ENCODE data around the gene ADAMTS10. TPM values are rescaled to one million over a fixed set of nuclear protein-coding genes. Genes with fewer than 3 reads are reported as not detected.
"Not testable (repeated sequence)": the region's sequence is repeated elsewhere in the genome, so short reads cannot be mapped to it uniquely, and the experiment has no call there.

ADAMTS10 gene
- total RNA-seq, 4 donors from 2014 or later, result 15.7 to 45.3 (median 22.8) TPM

- peak; percentile 42 for ATAC-seq
- peaks cover 52% of the 10 kb centered on the region for H3K27me3 ChIP-seq
Observed at GRCh38 chr19:8578642-8579265, 31.8 kb downstream of the ADAMTS10 start.

DNA sequence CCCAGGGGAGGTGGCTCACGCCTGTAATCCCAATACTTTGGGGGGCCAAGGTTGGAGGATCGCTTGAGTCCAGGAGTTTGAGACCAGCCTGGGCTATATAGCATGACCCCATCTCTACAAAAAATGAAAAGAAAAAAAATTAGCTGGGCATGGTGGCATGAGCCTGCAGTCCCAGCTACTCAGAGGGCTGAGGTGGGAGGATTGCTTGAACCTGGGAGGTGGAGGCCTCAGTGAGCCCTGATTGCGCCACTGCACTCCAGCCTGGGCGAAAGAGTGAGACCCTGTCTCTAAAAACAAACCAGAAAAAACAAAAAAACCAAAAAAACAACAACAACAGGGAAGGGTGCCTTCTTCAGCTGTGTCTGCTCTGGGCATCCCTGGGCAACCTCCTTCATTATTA lies 32.8 kb downstream of the ADAMTS10 start:
- Histone ChIP-seq H3K36me3 (peaks cover 0 to 7% of the 10 kb centered on the region in 2 donors), H3K4me3 (no peak overlapping the region), H3K27ac (no peak overlapping the region), H3K4me1 (peaks cover 0 to 28% (median 3%) of the 10 kb centered on the region in 3 donors), H3K27me3 (peaks cover 52% of the 10 kb centered on the region), H3K9me3 (no peaks in the 10 kb centered on the region)
- WGBS, 2 donors (ENCODE audit: low coverage in 1 of 2), result 86 to 100% methylated on average over 1 to 2 of the region's 4 CpGs
- no peak for ATAC-seq
- TF ChIP-seq POLR2A (IDR thresholded peaks at IDR 0.05) (no peak), EP300 (IDR thresholded peaks at IDR 0.05) (no peak), POLR2AphosphoS5 (IDR thresholded peaks at IDR 0.05) (no peak)

More at GRCh38 chr19:8578642-8579265, 31.8 kb downstream of the ADAMTS10 start:
- peaks cover 0 to 17% of the 10 kb centered on the region in 2 donors for H3K36me3 ChIP-seq
- WGBS, 2 donors (ENCODE audit: low coverage in 1 of 2), result 34 to 35% methylated on average over 3 to 9 of the region's 17 CpGs
- H3K27ac ChIP-seq, result no peak overlapping the region
- no peak overlapping the region for H3K4me3 ChIP-seq
- H3K4me1 ChIP-seq, result peaks cover 0 to 28% (median 3%) of the 10 kb centered on the region in 3 donors
- H3K9me3 ChIP-seq, result no peaks in the 10 kb centered on the region
- TF ChIP-seq POLR2AphosphoS5 (IDR thresholded peaks at IDR 0.05) (no peak), EP300 (IDR thresholded peaks at IDR 0.05) (no peak), POLR2A (IDR thresholded peaks at IDR 0.05) (no peak)
- TF ChIP-seq, protein P1, sequence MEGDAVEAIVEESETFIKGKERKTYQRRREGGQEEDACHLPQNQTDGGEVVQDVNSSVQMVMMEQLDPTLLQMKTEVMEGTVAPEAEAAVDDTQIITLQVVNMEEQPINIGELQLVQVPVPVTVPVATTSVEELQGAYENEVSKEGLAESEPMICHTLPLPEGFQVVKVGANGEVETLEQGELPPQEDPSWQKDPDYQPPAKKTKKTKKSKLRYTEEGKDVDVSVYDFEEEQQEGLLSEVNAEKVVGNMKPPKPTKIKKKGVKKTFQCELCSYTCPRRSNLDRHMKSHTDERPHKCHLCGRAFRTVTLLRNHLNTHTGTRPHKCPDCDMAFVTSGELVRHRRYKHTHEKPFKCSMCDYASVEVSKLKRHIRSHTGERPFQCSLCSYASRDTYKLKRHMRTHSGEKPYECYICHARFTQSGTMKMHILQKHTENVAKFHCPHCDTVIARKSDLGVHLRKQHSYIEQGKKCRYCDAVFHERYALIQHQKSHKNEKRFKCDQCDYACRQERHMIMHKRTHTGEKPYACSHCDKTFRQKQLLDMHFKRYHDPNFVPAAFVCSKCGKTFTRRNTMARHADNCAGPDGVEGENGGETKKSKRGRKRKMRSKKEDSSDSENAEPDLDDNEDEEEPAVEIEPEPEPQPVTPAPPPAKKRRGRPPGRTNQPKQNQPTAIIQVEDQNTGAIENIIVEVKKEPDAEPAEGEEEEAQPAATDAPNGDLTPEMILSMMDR (IDR thresholded peaks at IDR 0.05), result peak in 3 of 4 experiments; percentile 73 to 93 (median 80)

DNA sequence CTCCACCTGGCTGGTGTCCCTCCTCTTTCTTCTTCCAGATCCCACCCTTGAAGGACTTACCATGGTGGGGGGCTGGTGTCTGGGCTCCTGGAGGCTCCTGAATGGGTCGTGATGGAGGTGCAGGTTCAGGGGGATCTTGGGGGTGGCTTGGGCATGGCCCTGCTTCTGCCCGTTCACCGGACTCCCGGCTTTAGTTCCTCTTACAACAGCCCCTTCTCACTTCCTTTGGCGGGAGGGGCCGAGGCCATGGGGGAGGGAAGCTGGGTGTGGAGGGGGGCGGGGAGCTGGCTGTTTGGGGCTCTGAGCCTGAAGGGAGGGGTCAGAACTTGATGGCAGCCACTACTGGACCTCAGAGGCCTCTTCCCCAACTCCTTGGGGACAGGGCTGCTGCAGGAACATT lies 33.3 kb downstream of the ADAMTS10 start, which contains the start of gene MYO1F:
TSS of gene MYO1F (minus strand) at position 196 of the 400 bp plus-strand sequence. CDS start at position 63, 133 bp downstream.
- no CpG with 5 or more reads among the region's 7 CpGs for WGBS, 2 donors (ENCODE audit: low coverage in 1 of 2)
- Histone ChIP-seq H3K4me1 (peaks cover 0 to 28% (median 3%) of the 10 kb centered on the region in 3 donors), H3K9me3 (no peaks in the 10 kb centered on the region), H3K36me3 (peaks cover 0 to 2% of the 10 kb centered on the region in 2 donors), H3K27ac (peak within 1 kb of the TSS in 2 of 4 donors; percentile 43 to 47), H3K27me3 (peaks cover 52% of the 10 kb centered on the region), H3K4me3 (peak within 1 kb of the TSS; percentile 1 to 43)
- peak; percentile 52 for ATAC-seq
- no peak for TF ChIP-seq EP300 (IDR thresholded peaks at IDR 0.05)
- TF ChIP-seq POLR2A (IDR thresholded peaks at IDR 0.05), result no peak
- no peak for TF ChIP-seq POLR2AphosphoS5 (IDR thresholded peaks at IDR 0.05)
- TF ChIP-seq, protein P1 (IDR thresholded peaks at IDR 0.05), result no peak

GRCh38 chr19:8576273-8576993 lies 34.1 kb downstream of the ADAMTS10 start:
- peak overlapping the region; percentile 1 to 43 for H3K4me3 ChIP-seq
- 80 to 83% methylated on average over 2 to 12 of the region's 19 CpGs for WGBS, 2 donors (ENCODE audit: low coverage in 1 of 2)
- H3K27ac ChIP-seq, result peak overlapping the region in 1 of 4 donors; percentile 47
- H3K4me1 ChIP-seq, result peaks cover 0 to 28% (median 3%) of the 10 kb centered on the region in 3 donors
- H3K36me3 ChIP-seq, result no peaks in the 10 kb centered on the region
- no peak for ATAC-seq
- H3K9me3 ChIP-seq, result no peaks in the 10 kb centered on the region
- TF ChIP-seq EP300 (IDR thresholded peaks at IDR 0.05), result no peak
- no peak for TF ChIP-seq POLR2A (IDR thresholded peaks at IDR 0.05)
- TF ChIP-seq, protein P1 (IDR thresholded peaks at IDR 0.05), result no peak
- no peak for TF ChIP-seq POLR2AphosphoS5 (IDR thresholded peaks at IDR 0.05)
- peaks cover 52% of the 10 kb centered on the region for H3K27me3 ChIP-seq

DNA sequence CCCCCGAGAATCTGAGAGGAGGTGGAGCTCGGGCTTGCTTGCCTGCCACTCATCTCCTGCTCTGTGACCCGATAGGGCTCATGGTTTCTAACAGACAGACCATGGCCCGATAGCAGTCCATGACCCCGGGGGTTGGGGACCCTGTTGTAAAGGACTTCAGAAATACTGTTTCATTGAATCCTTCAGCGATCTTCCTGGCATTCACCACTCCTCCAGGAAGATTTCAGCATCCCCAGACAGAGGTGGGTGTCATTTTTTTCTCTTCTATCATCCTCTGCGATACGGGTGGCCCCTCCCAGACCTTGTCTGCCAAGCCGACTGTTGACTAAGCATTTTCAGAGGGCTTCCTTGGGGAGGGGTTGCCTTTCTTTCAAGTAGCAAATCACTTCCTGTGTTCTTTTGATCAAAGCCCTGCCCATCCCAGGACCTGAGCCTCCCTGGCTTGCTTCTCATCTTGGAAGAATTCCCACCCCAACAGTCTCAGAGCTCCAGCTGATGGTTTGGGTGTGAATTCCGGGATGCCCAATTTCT lies 35.0 kb downstream of the ADAMTS10 start:
- H3K27me3 ChIP-seq, result peaks cover 48% of the 10 kb centered on the region
- no peak for ATAC-seq
- H3K4me1 ChIP-seq, result peaks cover 0 to 26% (median under 1%) of the 10 kb centered on the region in 3 donors
- WGBS, 2 donors (ENCODE audit: low coverage in 1 of 2), result 22 to 43% methylated on average over 3 to 8 of the region's 10 CpGs
- no peaks in the 10 kb centered on the region for H3K9me3 ChIP-seq
- TF ChIP-seq POLR2A (IDR thresholded peaks at IDR 0.05), result no peak
- TF ChIP-seq, protein P1 (IDR thresholded peaks at IDR 0.05), result no peak
- TF ChIP-seq POLR2AphosphoS5 (IDR thresholded peaks at IDR 0.05), result no peak
- no peak for TF ChIP-seq EP300 (IDR thresholded peaks at IDR 0.05)
- H3K27ac ChIP-seq, result no peak overlapping the region
- H3K36me3 ChIP-seq, result no peaks in the 10 kb centered on the region
- peak overlapping the region in 1 of 2 donors; percentile 43 for H3K4me3 ChIP-seq

DNA sequence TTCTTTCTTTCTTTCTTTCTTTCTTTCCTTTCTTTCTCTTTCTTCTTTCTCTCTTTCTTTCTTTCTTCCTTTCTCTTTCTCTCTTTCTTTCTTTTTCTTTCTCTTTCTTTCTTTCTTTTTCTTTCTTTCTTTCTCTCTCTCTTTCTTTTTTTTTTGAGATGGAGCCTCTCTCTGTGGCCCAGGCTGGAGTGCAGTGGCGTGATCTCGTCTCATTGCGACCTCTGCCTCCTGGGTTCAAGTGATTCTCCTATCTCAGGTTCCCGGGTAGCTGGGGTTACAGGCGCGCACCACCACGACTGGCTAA lies 35.9 kb downstream of the ADAMTS10 start:
- H3K27ac ChIP-seq, H3K36me3 ChIP-seq, H3K9me3 ChIP-seq, ATAC-seq, H3K4me3 ChIP-seq: not testable (repeated sequence)
- peaks cover 40% of the 10 kb centered on the region for H3K27me3 ChIP-seq
- peaks cover 0 to 19% (median 0%) of the 10 kb centered on the region in 3 donors for H3K4me1 ChIP-seq
- no CpG with 5 or more reads among the region's 7 CpGs for WGBS, 2 donors (ENCODE audit: low coverage in 1 of 2)
